Inflammatory macrophage treated with lipopolysaccharide for 1 hour (primary cell): Measurements from ENCODE around the gene BARHL1.

ENCODE experiments used
- DNase-seq, 2 donors: peaks; one replicate each; pipeline ENCODE4 v3.0.0-alpha.2; 2020 to 2022

Gene BARHL1

DNA sequence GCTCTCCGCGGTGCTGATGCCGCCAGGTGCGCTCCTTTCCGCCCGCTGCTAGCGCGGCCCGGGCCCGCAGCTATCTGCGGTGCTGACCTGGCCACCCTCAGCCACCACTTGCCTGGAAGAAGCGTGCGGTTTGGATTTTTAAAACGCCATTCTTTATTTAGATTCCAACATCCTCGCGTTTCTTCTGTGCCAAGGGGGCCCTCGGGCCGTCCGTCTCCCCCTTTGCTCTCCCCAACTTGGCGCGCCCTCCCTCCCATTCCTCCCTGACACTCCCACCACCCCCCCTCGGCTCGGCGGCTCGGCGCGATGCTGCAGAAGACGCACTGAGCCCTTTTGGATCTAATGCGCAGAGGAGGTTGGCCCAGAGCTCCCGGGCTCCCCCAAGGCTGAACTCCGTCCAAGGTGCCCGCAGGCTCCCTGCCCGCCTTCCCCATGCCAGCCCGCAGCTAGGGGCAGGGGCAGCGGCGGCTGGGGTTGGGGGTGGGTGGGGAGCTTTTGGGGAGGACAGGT lies at the start of gene BARHL1:
TSS of gene BARHL1 (plus strand) at position 331 of the 510 bp plus-strand sequence. CDS start 192 bp downstream, outside the sequence.
- no peak for DNase-seq

GRCh38 chr9:132534832-132535231 lies 47.6 kb upstream of the BARHL1 start:
- no peak for DNase-seq

- DNase-seq: no peak
These were observed 46.3 kb upstream of the BARHL1 start for GRCh38 chr9:132536124-132536523.

DNA sequence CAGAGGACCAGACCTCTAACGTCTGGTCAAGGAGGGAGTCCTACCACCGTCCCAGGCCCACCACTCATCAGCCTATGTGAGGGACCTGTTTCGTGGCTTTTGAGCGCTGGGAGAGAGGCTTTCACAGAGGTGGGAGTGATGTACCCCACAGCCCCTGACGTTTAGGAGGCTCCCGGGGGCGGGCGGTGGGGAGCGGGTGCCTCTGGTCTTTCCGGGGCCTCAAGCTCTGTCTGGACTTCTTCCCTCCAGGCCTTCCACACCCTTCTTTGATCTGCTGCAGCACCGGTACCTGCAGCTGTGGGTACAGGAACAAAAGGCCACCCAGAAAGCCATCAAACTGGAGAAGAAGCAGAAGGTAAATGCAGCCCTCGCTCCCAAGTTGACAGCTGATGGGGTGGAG lies 45.1 kb upstream of the BARHL1 start:
- DNase-seq: no peak

GRCh38 chr9:132538071-132538470 lies 44.3 kb upstream of the BARHL1 start:
- DNase-seq: no peak

- DNase-seq: no peak
These were observed 43.3 kb upstream of the BARHL1 start for GRCh38 chr9:132539096-132539495.

DNA sequence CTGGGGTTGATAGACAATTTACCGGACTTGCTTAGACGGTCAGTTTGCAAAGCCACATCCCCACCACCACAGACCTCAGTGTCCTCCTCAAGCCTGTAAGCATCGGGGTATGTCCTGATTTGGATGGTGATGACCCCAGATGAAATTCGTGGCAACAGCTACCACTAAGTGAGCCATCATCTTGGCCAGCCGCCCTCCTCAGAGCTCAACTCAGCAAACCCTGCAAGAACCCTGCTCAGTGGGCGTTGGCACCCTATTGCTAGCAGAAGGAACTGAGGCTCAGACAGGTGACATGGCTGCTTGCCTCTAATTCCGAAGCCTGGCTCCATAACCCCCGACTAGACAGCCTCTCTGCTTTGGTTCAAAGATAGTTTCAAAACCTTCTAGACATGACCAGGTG lies 41.4 kb upstream of the BARHL1 start:
- DNase-seq: no peak

DNA sequence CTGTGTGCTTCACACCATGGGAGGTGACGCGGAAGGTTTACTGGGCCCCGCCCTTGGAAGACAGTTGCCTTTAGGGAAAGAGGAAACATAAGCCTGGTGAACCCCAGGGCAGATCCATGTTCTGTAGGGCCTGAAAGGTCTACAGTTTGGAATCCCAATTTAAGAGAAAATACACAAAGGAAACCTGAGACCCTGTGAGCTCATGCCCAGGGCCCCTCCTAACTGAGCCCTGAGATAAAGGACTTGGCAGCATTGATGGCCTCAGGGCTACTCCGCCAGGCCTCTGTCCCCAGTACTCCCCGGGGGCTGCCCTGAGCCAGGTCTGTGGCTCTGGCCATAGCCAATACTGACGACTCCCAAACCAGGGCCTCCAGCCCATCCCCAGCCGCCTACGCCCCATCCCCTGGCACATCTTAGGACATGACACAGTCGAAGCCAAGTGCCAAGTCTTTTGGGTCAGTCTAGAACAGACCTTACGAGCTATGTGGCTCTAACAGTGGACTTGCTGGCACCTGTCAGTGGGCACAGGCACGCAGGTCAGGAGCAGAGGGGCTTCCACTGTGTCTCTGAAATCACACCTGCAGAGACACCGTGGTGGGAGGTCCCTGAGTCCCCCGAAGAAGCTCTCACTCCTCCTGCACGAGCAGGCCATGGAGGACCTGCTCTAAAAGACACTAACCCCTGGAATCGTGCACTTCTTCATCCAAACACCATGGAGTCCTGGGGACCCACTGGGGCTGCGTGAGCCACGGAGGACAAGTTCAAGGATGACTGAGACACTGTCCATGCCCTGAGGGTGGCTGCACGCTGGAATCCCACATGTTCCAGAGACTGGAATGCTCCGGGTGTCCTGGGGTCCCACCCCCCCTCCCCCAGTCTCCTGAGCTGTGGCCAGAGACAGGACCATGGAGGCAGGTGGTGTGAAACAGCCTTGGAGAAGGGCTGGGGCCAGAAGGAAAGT lies 40.3 kb upstream of the BARHL1 start:
- no peak for DNase-seq

- DNase-seq: no peak
These were observed 39.2 kb upstream of the BARHL1 start for GRCh38 chr9:132543251-132543650.

GRCh38 chr9:132543960-132544359 lies 38.4 kb upstream of the BARHL1 start:
- no peak for DNase-seq

- DNase-seq: no peak
These were observed 36.8 kb upstream of the BARHL1 start for GRCh38 chr9:132545578-132545977.

- DNase-seq: no peak
These were observed 36.0 kb upstream of the BARHL1 start for GRCh38 chr9:132546148-132547051.

GRCh38 chr9:132547052-132547431 lies 35.4 kb upstream of the BARHL1 start:
- no peak for DNase-seq

- DNase-seq: no peak
These were observed 35.0 kb upstream of the BARHL1 start for GRCh38 chr9:132547436-132547835.

DNA sequence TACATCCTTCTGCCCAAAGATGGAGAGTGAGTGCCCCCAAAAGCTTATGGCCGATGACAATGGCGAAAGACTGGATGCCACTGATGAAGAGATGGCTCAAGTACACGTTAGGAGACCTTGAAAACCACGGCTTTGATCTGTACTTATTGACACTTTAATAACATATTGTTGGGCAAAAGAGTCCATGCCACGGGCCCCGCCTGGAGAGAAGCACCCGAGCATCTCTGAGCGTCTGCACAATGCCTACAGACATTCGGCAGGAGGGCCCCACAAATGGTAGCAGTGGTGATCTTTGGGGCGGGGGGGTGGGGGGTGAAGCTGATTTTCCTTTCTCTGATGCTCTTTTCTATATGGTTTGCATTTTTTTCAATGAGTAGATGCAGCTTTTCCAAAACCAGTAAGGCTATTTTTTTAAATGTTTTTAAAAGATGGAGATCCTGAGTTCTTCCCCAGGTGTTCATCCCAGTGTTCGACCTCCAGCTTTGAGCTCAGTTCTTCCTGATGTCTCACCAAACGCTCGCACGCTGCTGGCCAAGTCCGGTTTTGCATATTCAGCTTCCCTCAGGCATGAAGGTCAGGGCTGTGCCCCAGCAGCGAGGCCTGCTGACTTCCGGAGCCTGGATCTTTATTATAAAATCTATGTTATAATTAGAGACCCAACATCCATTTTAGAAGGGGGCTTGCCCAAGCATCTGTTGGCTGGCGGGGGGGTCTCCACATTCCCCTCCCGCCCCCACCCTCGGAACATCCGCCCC lies 34.3 kb upstream of the BARHL1 start:
- DNase-seq: no peak

DNA sequence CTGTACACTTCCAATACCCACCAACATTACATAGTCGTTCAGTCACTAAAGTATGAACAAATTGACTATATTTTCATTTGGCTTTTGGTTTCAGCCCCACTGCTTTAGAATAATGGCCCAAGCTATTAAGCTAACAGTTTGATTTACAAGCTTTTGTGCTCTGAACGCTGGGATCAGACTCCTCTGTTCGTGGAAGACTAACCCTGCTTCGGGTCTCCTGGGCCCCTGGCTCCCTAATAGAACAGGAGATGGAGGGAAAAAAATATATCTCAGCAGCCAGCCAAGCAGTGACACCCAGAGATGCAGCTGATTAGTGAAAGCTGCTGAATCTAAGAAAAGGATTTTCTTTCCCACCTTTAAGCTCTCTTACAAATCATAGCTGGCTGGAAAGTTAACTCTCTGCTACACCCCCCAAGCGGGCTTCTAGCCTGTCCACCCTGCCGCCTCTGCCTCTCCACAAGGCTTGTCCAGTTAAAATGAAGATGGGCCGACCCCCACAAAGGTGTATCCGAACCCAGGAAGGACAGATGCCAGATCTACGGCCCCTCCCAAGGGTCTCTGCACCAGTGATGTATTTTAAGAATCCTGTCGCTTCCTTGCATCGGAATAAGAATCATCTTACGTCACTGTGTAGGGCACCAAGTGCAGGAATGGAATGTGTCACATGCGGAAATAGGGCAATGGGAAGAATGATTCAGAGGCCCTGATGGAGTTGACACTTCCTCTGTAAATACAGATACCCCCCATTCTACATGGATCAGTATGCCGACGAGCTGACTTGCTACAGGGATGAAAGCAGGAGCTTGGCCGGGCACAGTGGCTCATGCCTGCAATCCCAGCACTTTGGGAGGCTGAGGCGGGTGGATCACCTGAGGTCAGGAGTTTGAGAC lies 33.4 kb upstream of the BARHL1 start:
- DNase-seq: no peak

- DNase-seq: no peak
These were observed 30.9 kb upstream of the BARHL1 start for GRCh38 chr9:132551556-132551955.

- DNase-seq: no peak
These were observed 30.4 kb upstream of the BARHL1 start for GRCh38 chr9:132552041-132552440.

DNA sequence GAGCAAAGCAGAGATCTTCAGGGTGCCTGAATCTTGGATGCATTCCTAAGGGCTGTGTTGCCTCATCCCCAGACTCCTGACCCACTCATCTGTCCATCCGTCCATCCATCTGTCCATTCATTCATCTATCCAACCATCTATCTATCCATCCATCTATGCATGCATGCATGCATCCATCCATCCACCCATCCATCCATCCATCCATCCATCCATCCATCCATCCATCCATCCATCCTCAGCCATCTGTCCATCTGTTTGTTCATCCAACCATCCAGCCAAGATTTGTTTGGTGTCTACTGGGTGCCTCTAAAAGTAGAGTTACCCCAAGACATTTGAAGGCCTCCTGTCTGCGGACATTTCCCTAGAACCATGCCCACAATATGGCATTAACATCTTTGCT lies 27.7 kb upstream of the BARHL1 start:
- no peak for DNase-seq

- no peak for DNase-seq
These were observed 26.9 kb upstream of the BARHL1 start for GRCh38 chr9:132555528-132555927.

- no peak for DNase-seq
These were observed 26.2 kb upstream of the BARHL1 start for GRCh38 chr9:132556235-132556634.

DNA sequence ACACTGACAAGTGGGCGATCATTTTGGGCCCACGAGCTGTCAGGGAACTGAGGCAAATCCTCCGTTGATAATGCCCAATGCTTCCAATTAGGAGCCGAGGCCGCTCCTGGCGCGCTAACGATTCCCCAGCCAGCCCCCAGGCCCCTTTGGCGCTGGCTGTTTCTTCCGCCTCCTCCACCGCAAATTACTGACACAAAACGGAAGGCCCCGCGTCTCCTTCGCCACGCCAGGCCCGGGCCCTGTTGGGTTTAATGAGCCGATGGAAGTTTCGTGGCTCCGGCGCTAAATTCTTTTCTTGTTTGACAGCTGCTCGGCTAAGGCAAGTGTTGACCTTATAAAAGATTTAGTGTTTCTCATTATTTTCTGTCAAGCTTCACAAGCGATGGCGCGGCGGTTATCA lies 25.7 kb upstream of the BARHL1 start:
- no peak for DNase-seq
